ENCODE data around the gene DNAH6. TPM values are rescaled to one million over a fixed set of nuclear protein-coding genes. Genes with fewer than 3 reads are reported as not detected.

DNAH6 gene
- total and polyA plus RNA-seq, 10 of the 15 experiments (the other 5 are each of a cell fraction or from before 2014, with no cell fraction given): 0.07 to 1.0 (median 0.29) TPM

DNA sequence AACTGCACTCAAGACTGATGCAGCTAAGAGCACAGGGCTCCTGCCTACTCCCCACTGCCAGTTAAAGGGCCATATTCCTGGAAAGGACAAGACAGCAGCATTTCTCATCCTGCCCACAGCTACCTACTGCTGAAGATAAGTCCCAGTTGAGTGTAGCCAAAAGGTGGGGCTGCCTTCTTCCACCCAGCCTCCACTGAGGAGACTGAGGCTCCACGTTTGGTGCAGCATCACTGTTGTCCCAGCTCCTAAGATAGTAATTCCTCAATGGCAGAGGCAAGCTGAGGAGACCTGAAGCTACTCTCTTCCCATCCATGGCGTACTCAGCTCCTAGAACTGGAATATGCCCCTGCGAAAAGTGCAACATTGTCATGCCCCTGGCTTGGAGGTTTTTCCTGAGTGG, 214.9 kb downstream of the DNAH6 start (continued):
- TF ChIP-seq, protein P1, sequence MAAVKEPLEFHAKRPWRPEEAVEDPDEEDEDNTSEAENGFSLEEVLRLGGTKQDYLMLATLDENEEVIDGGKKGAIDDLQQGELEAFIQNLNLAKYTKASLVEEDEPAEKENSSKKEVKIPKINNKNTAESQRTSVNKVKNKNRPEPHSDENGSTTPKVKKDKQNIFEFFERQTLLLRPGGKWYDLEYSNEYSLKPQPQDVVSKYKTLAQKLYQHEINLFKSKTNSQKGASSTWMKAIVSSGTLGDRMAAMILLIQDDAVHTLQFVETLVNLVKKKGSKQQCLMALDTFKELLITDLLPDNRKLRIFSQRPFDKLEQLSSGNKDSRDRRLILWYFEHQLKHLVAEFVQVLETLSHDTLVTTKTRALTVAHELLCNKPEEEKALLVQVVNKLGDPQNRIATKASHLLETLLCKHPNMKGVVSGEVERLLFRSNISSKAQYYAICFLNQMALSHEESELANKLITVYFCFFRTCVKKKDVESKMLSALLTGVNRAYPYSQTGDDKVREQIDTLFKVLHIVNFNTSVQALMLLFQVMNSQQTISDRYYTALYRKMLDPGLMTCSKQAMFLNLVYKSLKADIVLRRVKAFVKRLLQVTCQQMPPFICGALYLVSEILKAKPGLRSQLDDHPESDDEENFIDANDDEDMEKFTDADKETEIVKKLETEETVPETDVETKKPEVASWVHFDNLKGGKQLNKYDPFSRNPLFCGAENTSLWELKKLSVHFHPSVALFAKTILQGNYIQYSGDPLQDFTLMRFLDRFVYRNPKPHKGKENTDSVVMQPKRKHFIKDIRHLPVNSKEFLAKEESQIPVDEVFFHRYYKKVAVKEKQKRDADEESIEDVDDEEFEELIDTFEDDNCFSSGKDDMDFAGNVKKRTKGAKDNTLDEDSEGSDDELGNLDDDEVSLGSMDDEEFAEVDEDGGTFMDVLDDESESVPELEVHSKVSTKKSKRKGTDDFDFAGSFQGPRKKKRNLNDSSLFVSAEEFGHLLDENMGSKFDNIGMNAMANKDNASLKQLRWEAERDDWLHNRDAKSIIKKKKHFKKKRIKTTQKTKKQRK (IDR thresholded peaks at IDR 0.05; ENCODE audit: low read depth, low read length): no peak

DNA sequence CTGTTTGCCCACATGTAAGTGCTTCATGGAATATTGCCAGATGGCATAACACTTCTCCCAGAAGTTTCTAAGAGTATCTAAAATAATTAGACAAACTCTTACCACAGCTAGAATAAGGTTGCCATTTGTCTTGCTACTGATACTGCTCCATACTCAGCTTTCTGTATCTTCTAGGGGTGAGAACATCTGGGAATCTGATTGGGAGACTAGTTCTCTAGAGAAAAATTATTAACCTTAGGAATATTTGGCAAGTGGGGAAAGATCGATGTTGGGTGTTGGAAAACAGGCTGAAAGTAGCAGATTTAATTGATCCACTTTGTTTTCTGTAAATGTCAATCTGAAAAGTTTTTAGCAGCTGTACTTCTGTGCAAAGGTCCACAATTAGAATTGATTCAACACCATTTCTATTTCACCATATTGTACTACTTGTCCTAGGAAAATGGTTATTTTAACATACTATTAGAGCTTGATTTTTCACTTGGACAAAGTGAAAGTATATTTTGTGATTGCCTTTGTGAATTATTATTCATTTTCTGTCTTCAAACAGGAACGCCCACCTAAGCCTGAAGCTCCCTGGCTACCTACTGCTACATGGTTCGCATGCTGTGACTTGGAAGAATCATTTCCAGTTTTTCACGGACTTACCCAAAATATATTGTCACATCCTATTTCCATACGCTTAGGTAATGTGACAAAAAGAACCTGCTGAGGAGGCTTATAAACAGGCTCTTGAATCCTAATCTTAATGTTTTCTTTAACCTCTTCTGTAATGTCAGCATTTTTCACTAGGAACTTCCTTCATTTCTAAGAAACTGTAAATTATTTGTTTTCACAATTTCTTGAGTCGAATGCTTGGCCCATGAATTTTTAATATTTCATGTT, 216.8 kb downstream of the DNAH6 start:
- Histone ChIP-seq H3K9ac (ENCODE audit: control insufficient read depth, insufficient read depth, low read length) (no peak overlapping the region), H4K20me1 (ENCODE audit: control insufficient read depth, insufficient read depth) (no peaks in the 10 kb centered on the region), H3K4me3 (no peak overlapping the region), H3K36me3 (ENCODE audit: control insufficient read depth in 2 of 2, insufficient read depth in 2 of 2, low read length in 1 of 2) (no peaks in the 10 kb centered on the region), H3K27ac (ENCODE audit: control insufficient read depth, insufficient read depth) (no peak overlapping the region), H3K27me3 (replicated peaks in 1 of 2; ENCODE audit: control insufficient read depth in 2 of 2, insufficient read depth in 2 of 2, low read length in 1 of 2) (no peaks in the 10 kb centered on the region; a peak in 1 of 4 replicates), H3K9me3 (replicated peaks; ENCODE audit: control insufficient read depth, insufficient read depth, low read length) (no peaks in the 10 kb centered on the region), H2AFZ (ENCODE audit: control insufficient read depth, low read depth, low read length) (no peak overlapping the region), H3K4me2 (ENCODE audit: control insufficient read depth, insufficient read depth) (no peak overlapping the region), H3K4me1 (ENCODE audit: control insufficient read depth, insufficient read depth, low read length) (no peaks in the 10 kb centered on the region), H3K79me2 (ENCODE audit: control insufficient read depth, insufficient read depth, low read length) (no peaks in the 10 kb centered on the region)
- DNase-seq (ENCODE audit: low read depth, low spot score) (no peak), FAIRE-seq (no peak), ATAC-seq (no peak)
- ChIA-PET POLR2A (no interaction called here), RAD21 (ENCODE audit: unreplicated experiment) (no interaction called here), CTCF (interaction anchor here (1.4 kb wide), 1 partner anchor 8 kb away, joined by 5 read pairs; no protein-coding TSS in a partner anchor), SMC1A (ENCODE audit: uncharacterized antibody, unreplicated experiment) (interaction anchor here (0.8 to 2.1 kb wide), 5 partner anchors 8 to 218 kb away, joined by 3 to 5 read pairs (median 3); no protein-coding TSS in a partner anchor)
- in situ Hi-C loops (cut with MboI) (no loop called here), intact Hi-C loops (cut with micrococcal nuclease; ENCODE audit: unreplicated experiment) (no loop called here)
- WGBS (ENCODE audit: insufficient coverage, insufficient replicate concordance, low lambda C conversion rate, missing lambda C conversion rate): 22% methylated on average over 6 of the region's 6 CpGs
- TF ChIP-seq, protein P2, sequence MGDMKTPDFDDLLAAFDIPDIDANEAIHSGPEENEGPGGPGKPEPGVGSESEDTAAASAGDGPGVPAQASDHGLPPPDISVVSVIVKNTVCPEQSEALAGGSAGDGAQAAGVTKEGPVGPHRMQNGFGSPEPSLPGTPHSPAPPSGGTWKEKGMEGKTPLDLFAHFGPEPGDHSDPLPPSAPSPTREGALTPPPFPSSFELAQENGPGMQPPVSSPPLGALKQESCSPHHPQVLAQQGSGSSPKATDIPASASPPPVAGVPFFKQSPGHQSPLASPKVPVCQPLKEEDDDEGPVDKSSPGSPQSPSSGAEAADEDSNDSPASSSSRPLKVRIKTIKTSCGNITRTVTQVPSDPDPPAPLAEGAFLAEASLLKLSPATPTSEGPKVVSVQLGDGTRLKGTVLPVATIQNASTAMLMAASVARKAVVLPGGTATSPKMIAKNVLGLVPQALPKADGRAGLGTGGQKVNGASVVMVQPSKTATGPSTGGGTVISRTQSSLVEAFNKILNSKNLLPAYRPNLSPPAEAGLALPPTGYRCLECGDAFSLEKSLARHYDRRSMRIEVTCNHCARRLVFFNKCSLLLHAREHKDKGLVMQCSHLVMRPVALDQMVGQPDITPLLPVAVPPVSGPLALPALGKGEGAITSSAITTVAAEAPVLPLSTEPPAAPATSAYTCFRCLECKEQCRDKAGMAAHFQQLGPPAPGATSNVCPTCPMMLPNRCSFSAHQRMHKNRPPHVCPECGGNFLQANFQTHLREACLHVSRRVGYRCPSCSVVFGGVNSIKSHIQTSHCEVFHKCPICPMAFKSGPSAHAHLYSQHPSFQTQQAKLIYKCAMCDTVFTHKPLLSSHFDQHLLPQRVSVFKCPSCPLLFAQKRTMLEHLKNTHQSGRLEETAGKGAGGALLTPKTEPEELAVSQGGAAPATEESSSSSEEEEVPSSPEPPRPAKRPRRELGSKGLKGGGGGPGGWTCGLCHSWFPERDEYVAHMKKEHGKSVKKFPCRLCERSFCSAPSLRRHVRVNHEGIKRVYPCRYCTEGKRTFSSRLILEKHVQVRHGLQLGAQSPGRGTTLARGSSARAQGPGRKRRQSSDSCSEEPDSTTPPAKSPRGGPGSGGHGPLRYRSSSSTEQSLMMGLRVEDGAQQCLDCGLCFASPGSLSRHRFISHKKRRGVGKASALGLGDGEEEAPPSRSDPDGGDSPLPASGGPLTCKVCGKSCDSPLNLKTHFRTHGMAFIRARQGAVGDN (IDR thresholded peaks at IDR 0.05): no peak
- TF ChIP-seq NFIC (IDR thresholded peaks at IDR 0.05; ENCODE audit: low read depth, low read length): no peak
- TF ChIP-seq, protein P3, sequence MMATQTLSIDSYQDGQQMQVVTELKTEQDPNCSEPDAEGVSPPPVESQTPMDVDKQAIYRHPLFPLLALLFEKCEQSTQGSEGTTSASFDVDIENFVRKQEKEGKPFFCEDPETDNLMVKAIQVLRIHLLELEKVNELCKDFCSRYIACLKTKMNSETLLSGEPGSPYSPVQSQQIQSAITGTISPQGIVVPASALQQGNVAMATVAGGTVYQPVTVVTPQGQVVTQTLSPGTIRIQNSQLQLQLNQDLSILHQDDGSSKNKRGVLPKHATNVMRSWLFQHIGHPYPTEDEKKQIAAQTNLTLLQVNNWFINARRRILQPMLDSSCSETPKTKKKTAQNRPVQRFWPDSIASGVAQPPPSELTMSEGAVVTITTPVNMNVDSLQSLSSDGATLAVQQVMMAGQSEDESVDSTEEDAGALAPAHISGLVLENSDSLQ (IDR thresholded peaks at IDR 0.05): no peak
- no peak for TF ChIP-seq GABPA (IDR thresholded peaks at IDR 0.05; ENCODE audit: low read depth)
- no peak for TF ChIP-seq STAT1 (conservative IDR thresholded peaks at IDR 0.05)
- no TSS peak for BruUV-seq (replicated peaks)

All from GM12878 (cell line).